Central memory CD8-positive, alpha-beta T cell (primary cell): ENCODE results near the gene JOSD1.

Experiments used
- ATAC-seq: fragments of 150-1000 bp; cut with Tn5 transposase; replicated peaks from 2 replicates; pipeline ENCODE4 v1.10.0; 2022; ENCODE audit warnings: mild to moderate bottlenecking, moderate FRiP score, moderate number of reproducible peaks; ENCODE audit not compliant: poor library complexity, severe bottlenecking; ENCODE audit errors: extremely low read depth
- DNase-seq, 2 donors: peaks; one replicate each; pipeline ENCODE4 v3.0.0; 2021; ENCODE audit warnings: low spot score in 2 of 2
- H3K27ac Mint-ChIP-seq: one replicate; pipeline ENCODE4 v1.8.0; 2022; ENCODE audit warnings: low read depth, mild to moderate bottlenecking, moderate library complexity, mixed read lengths
- H3K27me3 Mint-ChIP-seq: one replicate; pipeline ENCODE4 v1.8.0; 2022; ENCODE audit warnings: mixed read lengths
- H3K36me3 Mint-ChIP-seq: one replicate; pipeline ENCODE4 v1.8.0; 2022; ENCODE audit warnings: mild to moderate bottlenecking, moderate library complexity, mixed read lengths; ENCODE audit not compliant: insufficient read depth
- H3K4me1 Mint-ChIP-seq: one replicate; pipeline ENCODE4 v1.8.0; 2022; ENCODE audit warnings: mixed read lengths
- H3K4me3 Mint-ChIP-seq: one replicate; pipeline ENCODE4 v1.8.0; 2022; ENCODE audit warnings: mild to moderate bottlenecking, moderate library complexity, mixed read lengths
- H3K9me3 Mint-ChIP-seq: one replicate; pipeline ENCODE4 v1.8.0; 2022; ENCODE audit warnings: mixed read lengths

The JOSD1 gene

GRCh38 chr22:38705235-38706100, 4.7 kb upstream of the JOSD1 start, which contains the start of gene GTPBP1:
TSS of gene GTPBP1 (plus strand) at chr22:38705944. CDS start at chr22:38705956, 12 bp downstream.
- Mint-ChIP-seq H3K4me3 (peak within 1 kb of the TSS; percentile 91), H3K36me3 (peaks cover 29% of the 10 kb centered on the region), H3K4me1 (peaks cover 51% of the 10 kb centered on the region), H3K27me3 (no peaks in the 10 kb centered on the region), H3K27ac (peak within 1 kb of the TSS; percentile 91), H3K9me3 (no peaks in the 10 kb centered on the region)
- DNase-seq: peak; percentile 87 to 98
- peak; percentile 77 for ATAC-seq

GRCh38 chr22:38704654-38705234, 4.0 kb upstream of the JOSD1 start:
- DNase-seq (no peak), ATAC-seq (no peak)
- Mint-ChIP-seq H3K4me1 (peaks cover 53% of the 10 kb centered on the region), H3K9me3 (no peaks in the 10 kb centered on the region), H3K27me3 (no peaks in the 10 kb centered on the region), H3K36me3 (peaks cover 31% of the 10 kb centered on the region), H3K4me3 (peak overlapping the region; percentile 91), H3K27ac (peak overlapping the region; percentile 91)

- peak; percentile 2 for ATAC-seq
- Mint-ChIP-seq H3K27ac (peak overlapping the region; percentile 99), H3K9me3 (no peaks in the 10 kb centered on the region), H3K27me3 (no peaks in the 10 kb centered on the region), H3K36me3 (peaks cover 29% of the 10 kb centered on the region), H3K4me1 (peaks cover 55% of the 10 kb centered on the region), H3K4me3 (peak overlapping the region; percentile 87)
- peak in 1 of 2 donors; percentile 22 for DNase-seq
Measured at GRCh38 chr22:38700270-38700788, 414 bp downstream of the JOSD1 start.

GRCh38 chr22:38699784-38700183, 959 bp downstream of the JOSD1 start:
- H3K27me3 Mint-ChIP-seq: no peaks in the 10 kb centered on the region
- no peak for DNase-seq
- peaks cover 30% of the 10 kb centered on the region for H3K36me3 Mint-ChIP-seq
- ATAC-seq: no peak
- H3K27ac Mint-ChIP-seq: peak overlapping the region; percentile 99
- no peaks in the 10 kb centered on the region for H3K9me3 Mint-ChIP-seq
- peaks cover 50% of the 10 kb centered on the region for H3K4me1 Mint-ChIP-seq
- peak overlapping the region; percentile 87 for H3K4me3 Mint-ChIP-seq

- ATAC-seq: no peak
- peaks cover 30% of the 10 kb centered on the region for H3K36me3 Mint-ChIP-seq
Measured at GRCh38 chr22:38699143-38699542, 1.6 kb downstream of the JOSD1 start.

GRCh38 chr22:38698407-38699094, 2.2 kb downstream of the JOSD1 start:
- Mint-ChIP-seq H3K4me1 (peaks cover 54% of the 10 kb centered on the region), H3K4me3 (peak overlapping the region; percentile 87), H3K36me3 (peaks cover 32% of the 10 kb centered on the region), H3K27ac (peak overlapping the region; percentile 99), H3K27me3 (no peaks in the 10 kb centered on the region), H3K9me3 (no peaks in the 10 kb centered on the region)
- ATAC-seq: no peak
- no peak for DNase-seq

More at GRCh38 chr22:38699143-38699542, 1.6 kb downstream of the JOSD1 start:
- Mint-ChIP-seq H3K27me3 (no peaks in the 10 kb centered on the region), H3K4me1 (peaks cover 50% of the 10 kb centered on the region), H3K4me3 (peak overlapping the region; percentile 87), H3K27ac (peak overlapping the region; percentile 99), H3K9me3 (no peaks in the 10 kb centered on the region)
- no peak for DNase-seq

GRCh38 chr22:38697425-38698089, 3.2 kb downstream of the JOSD1 start:
- Mint-ChIP-seq H3K27me3 (no peaks in the 10 kb centered on the region), H3K4me1 (peaks cover 61% of the 10 kb centered on the region), H3K36me3 (peaks cover 34% of the 10 kb centered on the region), H3K4me3 (peak overlapping the region; percentile 46), H3K9me3 (no peaks in the 10 kb centered on the region), H3K27ac (peak overlapping the region; percentile 17)
- no peak for ATAC-seq
- DNase-seq: no peak

GRCh38 chr22:38696606-38697424, 3.9 kb downstream of the JOSD1 start:
- Mint-ChIP-seq H3K4me3 (peak overlapping the region; percentile 46), H3K27me3 (no peaks in the 10 kb centered on the region), H3K36me3 (peaks cover 36% of the 10 kb centered on the region), H3K4me1 (peaks cover 61% of the 10 kb centered on the region), H3K9me3 (no peaks in the 10 kb centered on the region), H3K27ac (peak overlapping the region; percentile 17)
- DNase-seq (no peak), ATAC-seq (no peak)

- no peaks in the 10 kb centered on the region for H3K9me3 Mint-ChIP-seq
- H3K4me1 Mint-ChIP-seq: peaks cover 47% of the 10 kb centered on the region
- H3K27me3 Mint-ChIP-seq: no peaks in the 10 kb centered on the region
- no peak for DNase-seq
- H3K4me3 Mint-ChIP-seq: no peak overlapping the region
- ATAC-seq: no peak
- H3K36me3 Mint-ChIP-seq: peaks cover 24% of the 10 kb centered on the region
- peak overlapping the region; percentile 72 for H3K27ac Mint-ChIP-seq
Measured at GRCh38 chr22:38694940-38695339, 5.8 kb downstream of the JOSD1 start.

- Mint-ChIP-seq H3K4me1 (peaks cover 38% of the 10 kb centered on the region), H3K4me3 (no peak overlapping the region), H3K36me3 (peaks cover 27% of the 10 kb centered on the region), H3K27ac (peak overlapping the region; percentile 11), H3K27me3 (no peaks in the 10 kb centered on the region), H3K9me3 (no peaks in the 10 kb centered on the region)
- DNase-seq (no peak), ATAC-seq (no peak)
Measured at GRCh38 chr22:38694049-38694448, 6.7 kb downstream of the JOSD1 start.

GRCh38 chr22:38689651-38690050, 11.1 kb downstream of the JOSD1 start:
- Mint-ChIP-seq H3K27ac (peak overlapping the region; percentile 44), H3K27me3 (no peaks in the 10 kb centered on the region), H3K9me3 (no peaks in the 10 kb centered on the region), H3K4me3 (no peak overlapping the region), H3K4me1 (peaks cover 10% of the 10 kb centered on the region), H3K36me3 (peaks cover 44% of the 10 kb centered on the region)
- DNase-seq (no peak), ATAC-seq (no peak)
